GM20431 (cell line): Measurements from ENCODE around the gene CHIC2.

Experiments
- in situ Hi-C: fragments of 300-500 bp; cut with MseI, MboI; formaldehyde crosslinking; loops from one replicate; pipeline ENCODE4 v1.15.0; 2020; ENCODE audit warnings: low sequenced_read_pairs; ENCODE audit not compliant: unreplicated experiment

Gene CHIC2

GRCh38 chr4:54093324-54094240, 29.2 kb upstream of the CHIC2 start:
- in situ Hi-C loops, result no loop called here

DNA sequence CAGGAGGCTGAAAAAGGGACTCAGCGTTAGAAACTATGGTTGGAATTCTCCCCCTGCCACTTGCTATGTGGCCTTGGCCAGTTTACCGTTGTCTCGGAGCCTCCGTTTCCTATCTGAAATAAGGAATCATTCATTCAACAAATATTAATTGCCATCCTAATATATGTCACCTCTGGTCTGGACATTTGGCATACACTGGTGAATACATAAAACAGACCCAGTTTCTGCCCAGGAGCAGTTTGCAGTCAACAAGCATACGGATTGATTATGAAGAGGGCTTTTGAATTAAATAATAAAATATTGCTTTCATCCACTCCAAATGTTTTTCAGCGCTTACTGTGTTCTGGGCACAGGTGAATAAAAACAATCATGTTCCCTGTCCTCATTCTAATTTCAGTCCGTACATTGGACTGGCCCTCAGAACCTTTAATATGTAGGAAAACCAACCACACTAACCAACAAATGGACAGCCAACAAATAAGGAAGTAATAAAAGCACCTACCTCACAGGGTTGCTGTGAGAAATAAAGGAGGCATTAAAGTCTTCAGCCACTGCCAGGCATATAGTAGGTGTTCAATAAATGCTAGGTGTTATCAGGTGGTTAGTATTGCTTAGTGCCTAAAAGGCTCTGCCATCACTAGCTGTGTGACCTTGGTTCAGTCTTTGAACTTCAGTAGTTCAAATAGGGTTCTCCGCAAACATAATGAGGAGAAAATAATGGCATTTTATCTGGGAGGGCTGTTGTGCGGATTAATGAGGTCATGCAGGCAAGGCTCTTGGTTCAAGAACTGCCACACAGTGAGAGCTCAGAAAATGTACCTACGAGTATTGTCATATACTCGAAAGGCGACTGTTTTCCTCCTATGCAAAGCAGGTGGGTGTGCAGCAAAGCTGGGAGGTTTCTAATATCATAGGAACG, 28.3 kb upstream of the CHIC2 start:
- in situ Hi-C loops, result no loop called here

GRCh38 chr4:54091637-54092404, 27.4 kb upstream of the CHIC2 start:
- in situ Hi-C loops, result no loop called here

GRCh38 chr4:54090804-54091623, 26.6 kb upstream of the CHIC2 start:
- in situ Hi-C loops, result no loop called here

DNA sequence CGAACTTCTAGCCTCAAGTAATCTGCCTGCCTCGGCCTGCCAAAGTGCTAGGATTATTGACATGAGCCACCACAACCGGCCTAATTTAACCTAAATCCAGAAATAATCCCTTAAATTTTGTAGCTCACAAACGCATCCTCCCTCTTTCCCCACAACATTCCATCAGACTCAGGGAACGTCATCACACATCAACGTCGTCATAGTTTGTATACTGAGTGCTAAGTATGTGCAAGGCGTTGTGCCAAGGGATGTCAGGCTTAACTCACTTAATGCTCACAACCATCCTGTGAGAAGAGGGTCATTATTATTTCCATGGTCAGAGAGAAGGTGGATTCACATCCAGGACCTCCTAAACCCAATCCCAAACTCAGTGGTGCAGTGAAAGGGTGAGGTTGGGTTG, 26.0 kb upstream of the CHIC2 start:
- in situ Hi-C loops, result no loop called here

DNA sequence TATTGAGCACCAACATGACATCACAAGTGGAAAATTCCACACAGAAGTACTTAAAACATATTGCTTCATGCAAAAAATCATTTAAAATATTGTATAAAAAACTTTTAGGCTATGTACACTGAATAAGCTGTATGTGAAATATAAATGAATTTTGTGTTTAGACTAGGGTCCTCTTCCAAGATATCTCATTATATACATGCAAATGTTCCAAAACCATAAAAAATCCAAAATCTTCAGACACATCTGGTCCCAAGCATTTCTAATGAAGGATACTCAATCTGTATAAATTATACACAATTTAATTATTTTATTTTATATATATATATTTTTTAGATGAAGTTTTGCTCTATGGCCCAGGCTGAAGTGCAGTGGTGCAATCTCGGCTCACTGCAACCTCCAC, 25.5 kb upstream of the CHIC2 start:
- in situ Hi-C loops, result no loop called here

- in situ Hi-C loops, result no loop called here
Observed at GRCh38 chr4:54085284-54085683, 20.9 kb upstream of the CHIC2 start.

- in situ Hi-C loops, result no loop called here
Observed at GRCh38 chr4:54082168-54082567, 17.8 kb upstream of the CHIC2 start.

- in situ Hi-C loops, result no loop called here
Observed at GRCh38 chr4:54077812-54078211, 13.4 kb upstream of the CHIC2 start.

DNA sequence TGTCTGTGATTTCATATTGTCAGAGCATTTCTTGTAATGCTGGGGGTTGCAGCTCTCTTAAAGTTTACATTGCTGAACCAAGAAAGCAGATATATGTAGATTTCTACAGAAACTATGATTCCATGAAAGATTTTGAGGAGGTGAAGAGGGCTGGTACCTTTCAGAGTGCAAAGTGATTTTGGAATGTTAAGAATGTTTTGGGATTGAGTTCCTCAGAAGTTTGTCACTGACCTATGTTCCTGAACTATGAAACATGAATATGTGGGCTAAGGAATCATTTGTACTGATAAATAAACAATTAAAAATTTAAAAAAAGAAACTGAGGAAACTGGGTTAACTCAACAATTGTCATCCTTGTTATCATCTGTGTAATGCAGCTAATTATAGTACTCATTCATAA, 12.3 kb upstream of the CHIC2 start:
- in situ Hi-C loops, result no loop called here

GRCh38 chr4:54074381-54074780, 10.0 kb upstream of the CHIC2 start:
- in situ Hi-C loops, result no loop called here

DNA sequence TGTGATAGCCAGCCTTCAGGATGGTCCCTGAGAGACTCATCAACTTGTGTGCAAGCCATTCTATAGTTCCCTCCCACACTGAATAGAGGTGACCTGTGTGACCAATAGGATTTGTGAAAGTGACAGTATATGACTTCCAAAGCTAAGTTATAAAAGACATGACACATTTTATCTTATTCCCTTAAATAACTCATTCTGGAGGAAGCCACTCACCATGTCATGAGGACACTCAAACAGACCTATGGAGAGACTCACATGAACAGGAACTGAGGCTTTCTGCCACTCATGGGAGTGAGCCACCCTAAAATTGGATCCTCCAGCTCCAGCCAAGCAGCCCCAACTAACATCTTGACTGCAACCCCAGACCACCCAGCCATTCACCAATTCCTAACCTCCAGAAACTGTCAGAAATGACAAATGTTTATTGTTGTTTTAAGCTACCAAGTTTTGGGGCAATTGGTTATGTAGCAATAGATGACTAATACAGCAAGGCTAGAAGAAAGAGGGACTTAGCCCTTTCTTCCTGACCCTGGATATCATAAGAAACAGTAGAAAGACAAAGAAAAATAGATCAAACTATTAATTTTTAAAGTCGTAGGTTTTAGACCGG, 9.0 kb upstream of the CHIC2 start:
- in situ Hi-C loops, result no loop called here

GRCh38 chr4:54067166-54067565, 2.8 kb upstream of the CHIC2 start:
- in situ Hi-C loops, result no loop called here

DNA sequence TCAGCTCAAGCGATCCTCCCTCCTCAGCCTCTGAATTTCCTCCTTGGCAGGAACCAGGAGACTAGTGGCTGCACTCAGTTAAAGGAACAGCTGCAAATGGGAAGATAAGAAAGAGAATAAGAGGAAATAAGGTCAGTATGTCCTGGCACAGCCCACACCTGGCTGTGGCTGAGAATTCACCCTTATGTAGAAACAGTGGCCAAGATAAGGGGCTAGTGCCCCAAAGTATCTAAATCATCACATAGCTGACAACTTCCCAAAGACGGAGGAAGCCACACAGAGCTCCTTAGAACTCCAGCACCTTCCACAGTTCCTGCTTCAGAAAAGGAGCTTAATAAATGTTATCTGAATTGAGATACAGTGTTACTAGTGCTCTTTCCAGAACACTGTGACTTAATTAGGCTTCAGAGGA, 2.3 kb upstream of the CHIC2 start:
- in situ Hi-C loops, result no loop called here

DNA sequence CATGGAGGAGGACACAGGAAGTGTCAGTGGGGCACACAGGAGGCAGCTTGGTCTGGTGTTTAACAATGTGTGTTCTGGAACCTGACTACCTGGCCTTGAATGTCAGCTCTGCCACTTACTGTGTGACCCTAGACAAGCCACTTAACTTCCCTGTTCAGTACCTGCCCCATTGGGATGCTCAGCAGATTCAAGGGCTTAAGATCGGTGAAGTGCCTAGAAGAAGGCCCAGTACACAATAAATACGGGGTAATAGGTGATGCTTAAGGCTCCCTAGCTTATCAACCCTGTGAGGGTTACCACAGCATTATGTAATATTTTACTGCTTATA, 1.6 kb upstream of the CHIC2 start:
- in situ Hi-C loops, result no loop called here

DNA sequence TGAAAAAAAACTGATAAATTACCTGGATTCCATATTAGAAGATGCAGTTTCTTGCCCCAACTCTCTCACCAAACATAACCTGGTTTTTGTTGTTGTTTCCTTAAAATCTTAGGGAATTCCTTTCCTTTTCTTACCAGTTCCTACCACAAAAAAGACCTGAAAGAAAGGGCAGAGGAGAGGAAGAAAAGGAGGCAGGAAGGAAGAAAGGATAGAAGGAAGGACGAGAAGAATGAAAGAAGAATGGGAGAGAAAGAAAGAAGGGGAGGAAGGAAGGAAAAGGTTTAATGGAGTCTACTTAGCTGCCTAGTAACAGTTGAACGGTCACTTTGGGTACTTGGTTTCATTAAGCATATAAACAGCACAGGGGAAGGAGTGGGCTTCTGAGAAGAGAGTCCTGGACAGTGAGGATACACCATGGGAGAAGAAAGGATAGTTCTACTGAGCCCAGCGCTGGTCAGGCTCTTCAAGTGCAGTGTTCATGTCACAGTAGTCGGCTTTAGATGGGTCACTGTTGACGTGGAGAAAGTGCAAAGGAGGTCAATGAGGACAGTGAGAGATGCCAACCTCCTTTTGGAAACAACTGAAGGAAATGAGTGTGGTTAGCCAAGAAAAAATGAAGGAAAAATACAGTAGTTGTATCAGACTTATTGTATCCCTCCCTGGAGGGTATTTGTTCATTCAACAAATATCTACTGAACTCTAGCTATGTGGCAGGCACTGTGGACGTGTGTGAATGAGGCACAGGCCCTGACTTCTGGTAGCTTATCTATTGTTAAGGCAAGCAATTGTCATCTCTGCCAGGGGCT, 1.1 kb upstream of the CHIC2 start:
- in situ Hi-C loops, result no loop called here

- in situ Hi-C loops, result no loop called here
Observed at GRCh38 chr4:54063737-54064316, 578 bp downstream of the CHIC2 start.

DNA sequence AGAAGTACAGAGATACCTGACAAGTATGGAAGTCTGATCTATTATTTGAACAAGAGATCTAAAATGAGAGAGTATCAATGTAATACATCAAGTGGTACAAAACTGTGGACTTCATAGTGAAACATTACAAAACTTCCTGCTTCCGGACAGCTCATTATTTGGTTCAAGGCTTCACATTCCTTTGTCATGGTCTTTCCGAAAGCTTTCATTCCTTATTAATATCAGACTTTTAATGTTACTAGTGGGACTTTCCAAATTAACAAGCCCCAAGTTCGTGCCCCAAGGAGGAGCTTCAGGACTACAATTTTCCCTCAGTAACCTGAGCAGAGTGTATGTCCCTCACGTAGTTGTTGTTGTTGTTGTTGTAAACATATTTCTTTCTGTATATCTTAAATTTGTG, 1.2 kb downstream of the CHIC2 start:
- in situ Hi-C loops, result no loop called here
